ENCODE results near the gene COL27A1. TPM values are rescaled to one million over a fixed set of nuclear protein-coding genes. Genes with fewer than 3 reads are reported as not detected.
"Not testable (repeated sequence)": the region's sequence is repeated elsewhere in the genome, so short reads cannot be mapped to it uniquely, and the experiment has no call there.

The COL27A1 gene
- total RNA-seq, 1 experiment from 2014 or later, result 20.1 TPM

DNA sequence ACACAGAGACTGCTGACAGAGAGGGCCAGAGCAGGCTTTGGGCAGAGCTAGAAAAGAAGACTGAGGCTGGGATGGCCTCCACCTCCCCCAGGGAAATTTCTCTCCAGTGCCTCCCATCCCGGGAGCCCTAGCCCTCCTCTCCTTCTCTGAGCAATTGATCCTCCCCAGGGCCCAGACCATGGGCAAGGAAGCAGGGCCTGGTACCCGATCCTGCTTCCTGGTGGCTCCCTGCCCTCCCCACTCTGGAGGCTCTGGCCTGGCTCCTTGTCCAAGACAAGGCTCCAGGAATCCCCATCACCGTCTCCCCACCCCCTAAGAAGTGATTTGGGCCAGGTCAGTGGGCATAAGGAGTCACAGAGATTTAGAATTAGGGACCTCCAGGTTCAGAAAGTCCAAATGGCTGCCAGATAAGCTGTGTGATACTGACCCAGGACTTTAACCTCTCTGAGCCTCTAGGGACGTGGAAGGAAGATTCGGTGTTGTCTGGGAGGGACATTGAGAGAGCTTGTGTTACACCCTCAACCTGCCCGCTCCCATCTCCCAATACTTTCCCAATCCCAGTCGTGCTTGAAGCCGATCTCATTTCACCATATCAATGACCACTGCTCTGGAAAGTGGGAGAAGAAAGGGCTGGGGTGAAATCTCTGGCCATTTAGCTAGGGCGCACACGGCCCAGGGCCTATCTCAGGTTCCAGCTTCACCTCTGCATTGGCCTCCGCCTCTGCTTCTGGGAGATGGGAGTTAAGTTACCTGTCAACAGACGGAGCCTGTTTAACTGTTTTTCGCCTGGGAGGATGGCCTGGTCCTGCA is 30.5 kb upstream of the COL27A1 start:
- BruUV-seq (replicated peaks), result no TSS peak
- CTCF ChIA-PET, result no interaction called here
- peak overlapping the region; percentile 32 for H3K27ac Mint-ChIP-seq (ENCODE audit: unreplicated experiment)

GRCh38 chr9:114125476-114126013 is 29.8 kb upstream of the COL27A1 start:
- H3K4me3 Mint-ChIP-seq (ENCODE audit: low read depth, unreplicated experiment), result no peak overlapping the region
- no peak overlapping the region for H3K27ac Mint-ChIP-seq (ENCODE audit: unreplicated experiment)
- no peak for DNase-seq
- H3K4me1 Mint-ChIP-seq (ENCODE audit: low read depth, unreplicated experiment), result peaks cover 5% of the 10 kb centered on the region
- CTCF ChIA-PET, result no interaction called here
- peaks cover 13% of the 10 kb centered on the region for H3K27me3 Mint-ChIP-seq (ENCODE audit: unreplicated experiment)
- H3K36me3 Mint-ChIP-seq (ENCODE audit: insufficient read depth, unreplicated experiment), result no peaks in the 10 kb centered on the region
- peaks cover 5% of the 10 kb centered on the region for H3K9me3 Mint-ChIP-seq (ENCODE audit: low read depth, unreplicated experiment)
- TF ChIP-seq, protein P1, sequence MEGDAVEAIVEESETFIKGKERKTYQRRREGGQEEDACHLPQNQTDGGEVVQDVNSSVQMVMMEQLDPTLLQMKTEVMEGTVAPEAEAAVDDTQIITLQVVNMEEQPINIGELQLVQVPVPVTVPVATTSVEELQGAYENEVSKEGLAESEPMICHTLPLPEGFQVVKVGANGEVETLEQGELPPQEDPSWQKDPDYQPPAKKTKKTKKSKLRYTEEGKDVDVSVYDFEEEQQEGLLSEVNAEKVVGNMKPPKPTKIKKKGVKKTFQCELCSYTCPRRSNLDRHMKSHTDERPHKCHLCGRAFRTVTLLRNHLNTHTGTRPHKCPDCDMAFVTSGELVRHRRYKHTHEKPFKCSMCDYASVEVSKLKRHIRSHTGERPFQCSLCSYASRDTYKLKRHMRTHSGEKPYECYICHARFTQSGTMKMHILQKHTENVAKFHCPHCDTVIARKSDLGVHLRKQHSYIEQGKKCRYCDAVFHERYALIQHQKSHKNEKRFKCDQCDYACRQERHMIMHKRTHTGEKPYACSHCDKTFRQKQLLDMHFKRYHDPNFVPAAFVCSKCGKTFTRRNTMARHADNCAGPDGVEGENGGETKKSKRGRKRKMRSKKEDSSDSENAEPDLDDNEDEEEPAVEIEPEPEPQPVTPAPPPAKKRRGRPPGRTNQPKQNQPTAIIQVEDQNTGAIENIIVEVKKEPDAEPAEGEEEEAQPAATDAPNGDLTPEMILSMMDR (IDR thresholded peaks at IDR 0.05; ENCODE audit: unreplicated experiment), result no peak
- no TSS peak for BruUV-seq (replicated peaks)
- intact Hi-C loops (cut with micrococcal nuclease; ENCODE audit: unreplicated experiment), result no loop called here

More for the DNA sequence above, 30.5 kb upstream of the COL27A1 start:
- Mint-ChIP-seq H3K4me3 (ENCODE audit: low read depth, unreplicated experiment) (no peak overlapping the region), H3K4me1 (ENCODE audit: low read depth, unreplicated experiment) (peaks cover 12% of the 10 kb centered on the region), H3K36me3 (ENCODE audit: insufficient read depth, unreplicated experiment) (no peaks in the 10 kb centered on the region), H3K27me3 (ENCODE audit: unreplicated experiment) (peaks cover 13% of the 10 kb centered on the region), H3K9me3 (ENCODE audit: low read depth, unreplicated experiment) (peaks cover 6% of the 10 kb centered on the region)
- no peak for DNase-seq
- intact Hi-C loops (cut with micrococcal nuclease; ENCODE audit: unreplicated experiment), result no loop called here
- TF ChIP-seq, protein P1 (IDR thresholded peaks at IDR 0.05; ENCODE audit: unreplicated experiment), result no peak

DNA sequence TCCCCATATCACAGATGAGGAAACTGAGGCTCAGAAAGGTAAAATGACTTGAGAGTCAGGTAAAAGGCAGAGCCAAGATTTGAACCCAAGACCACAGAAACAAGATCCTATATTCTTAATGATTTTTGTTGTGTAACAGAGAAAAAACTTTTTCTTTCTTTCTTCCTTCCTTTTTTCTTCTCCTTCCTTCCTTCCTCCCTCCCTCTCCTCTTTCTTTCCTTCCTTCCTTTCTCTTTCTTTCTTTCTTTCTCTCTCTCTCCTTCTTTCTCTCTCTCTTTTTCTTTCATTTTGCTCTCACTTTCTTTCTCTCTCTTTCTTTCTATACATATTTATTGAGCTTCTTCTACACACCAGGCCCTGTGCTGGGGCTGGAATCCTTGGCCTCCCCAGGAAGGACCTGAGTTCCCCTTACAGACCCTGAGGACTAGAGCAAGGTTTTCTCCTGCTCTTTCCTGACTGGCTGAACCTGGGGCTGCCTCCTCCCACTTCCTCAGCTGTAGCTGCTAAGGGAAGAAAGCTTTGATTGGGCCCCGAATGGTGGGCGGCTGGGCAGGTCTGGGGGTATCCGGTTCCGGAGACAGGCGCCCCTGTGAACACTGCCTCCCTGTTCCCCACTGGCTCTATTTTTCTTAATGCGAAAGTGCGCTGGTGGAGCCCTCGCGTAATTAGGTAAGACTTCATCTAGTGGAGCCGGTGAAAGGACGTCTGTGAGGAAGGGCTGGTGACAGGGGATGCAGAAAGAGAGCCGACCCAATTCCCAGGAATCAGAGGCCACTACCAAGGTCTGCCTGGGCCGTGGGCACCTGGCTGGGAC is 28.9 kb upstream of the COL27A1 start:
- no peak for DNase-seq
- BruUV-seq (replicated peaks), result no TSS peak
- peaks cover 13% of the 10 kb centered on the region for H3K27me3 Mint-ChIP-seq (ENCODE audit: unreplicated experiment)
- H3K4me1 Mint-ChIP-seq (ENCODE audit: low read depth, unreplicated experiment), result no peaks in the 10 kb centered on the region
- intact Hi-C loops (cut with micrococcal nuclease; ENCODE audit: unreplicated experiment), result no loop called here
- H3K4me3 Mint-ChIP-seq (ENCODE audit: low read depth, unreplicated experiment), result no peak overlapping the region
- CTCF ChIA-PET, result interaction anchor here (0.6 kb wide), 1 partner anchor 57 kb away, joined by 7 read pairs; no protein-coding TSS in a partner anchor
- H3K9me3 Mint-ChIP-seq (ENCODE audit: low read depth, unreplicated experiment), result peaks cover 3% of the 10 kb centered on the region
- TF ChIP-seq, protein P1 (IDR thresholded peaks at IDR 0.05; ENCODE audit: unreplicated experiment), result no peak
- no peak overlapping the region for H3K27ac Mint-ChIP-seq (ENCODE audit: unreplicated experiment)
- no peaks in the 10 kb centered on the region for H3K36me3 Mint-ChIP-seq (ENCODE audit: insufficient read depth, unreplicated experiment)

DNA sequence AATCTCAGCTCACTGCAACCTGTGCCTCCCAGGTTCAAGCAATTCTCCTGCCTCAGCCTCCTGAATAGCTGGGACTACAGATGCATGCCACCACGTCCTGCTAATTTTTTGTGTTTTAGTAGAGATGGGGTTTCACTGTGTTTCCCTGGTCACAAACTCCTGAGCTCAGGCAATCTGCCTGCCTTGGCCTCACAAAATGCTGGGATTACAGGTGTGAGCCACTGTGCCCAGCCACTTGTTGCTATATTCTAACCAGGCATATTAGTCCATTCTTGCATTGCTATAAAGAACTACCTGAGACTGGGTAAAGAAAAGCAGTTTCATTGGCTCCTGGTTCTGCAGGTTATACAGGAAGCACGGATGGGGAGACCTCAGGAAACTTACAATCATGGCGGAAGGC is 26.6 kb upstream of the COL27A1 start:
- intact Hi-C loops (cut with micrococcal nuclease; ENCODE audit: unreplicated experiment); H3K4me3 Mint-ChIP-seq (ENCODE audit: low read depth, unreplicated experiment); DNase-seq; H3K27ac Mint-ChIP-seq (ENCODE audit: unreplicated experiment); H3K9me3 Mint-ChIP-seq (ENCODE audit: low read depth, unreplicated experiment); H3K4me1 Mint-ChIP-seq (ENCODE audit: low read depth, unreplicated experiment); H3K36me3 Mint-ChIP-seq (ENCODE audit: insufficient read depth, unreplicated experiment); CTCF ChIA-PET; BruUV-seq (replicated peaks): not testable (repeated sequence)
- peaks cover 21% of the 10 kb centered on the region for H3K27me3 Mint-ChIP-seq (ENCODE audit: unreplicated experiment)
